IPS DF 4.7 (cell line): Measurements from ENCODE around the gene ACTR10.
"Not testable (repeated sequence)": the region's sequence is repeated elsewhere in the genome, so short reads cannot be mapped to it uniquely, and the experiment has no call there.

Source experiments
- DNase-seq: peaks from one replicate; pipeline ENCODE4 v3.0.0-alpha.2; 2013; ENCODE audit warnings: low spot score; ENCODE audit errors: extremely low read depth

The ACTR10 gene

GRCh38 chr14:58215191-58215914 lies 15.4 kb downstream of the ACTR10 start:
- DNase-seq = no peak

- DNase-seq = no peak
These were observed 16.6 kb downstream of the ACTR10 start for GRCh38 chr14:58216544-58216943.

GRCh38 chr14:58227096-58227819 lies 27.3 kb downstream of the ACTR10 start:
- DNase-seq = no peak

- DNase-seq = no peak
These were observed 38.6 kb downstream of the ACTR10 start for GRCh38 chr14:58238252-58239243.

GRCh38 chr14:58239244-58240195 lies 39.6 kb downstream of the ACTR10 start:
- DNase-seq = no peak

- DNase-seq = no peak
These were observed 44.0 kb downstream of the ACTR10 start for GRCh38 chr14:58243790-58244555.

- peak; percentile 82 for DNase-seq
These were observed 44.8 kb downstream of the ACTR10 start, which contains the start of gene PSMA3 for GRCh38 chr14:58244556-58245387. PSMA3 (plus strand) TSS chr14:58244843; CDS start chr14:58244921, 78 bp downstream.

GRCh38 chr14:58245562-58245961 lies 45.6 kb downstream of the ACTR10 start:
- DNase-seq = no peak

GRCh38 chr14:58249611-58250010 lies 49.7 kb downstream of the ACTR10 start:
- no peak for DNase-seq

GRCh38 chr14:58258156-58258555 lies 58.2 kb downstream of the ACTR10 start:
- no peak for DNase-seq

GRCh38 chr14:58262005-58262404 lies 62.1 kb downstream of the ACTR10 start:
- not testable (repeated sequence) for DNase-seq

GRCh38 chr14:58265401-58265800 lies 65.5 kb downstream of the ACTR10 start:
- DNase-seq = no peak

GRCh38 chr14:58270628-58271027 lies 70.7 kb downstream of the ACTR10 start:
- no peak for DNase-seq

GRCh38 chr14:58272588-58273372 lies 72.8 kb downstream of the ACTR10 start:
- no peak for DNase-seq

- DNase-seq = no peak
These were observed 74.9 kb downstream of the ACTR10 start for GRCh38 chr14:58274881-58275280.

GRCh38 chr14:58275527-58276190 lies 75.7 kb downstream of the ACTR10 start:
- no peak for DNase-seq

- no peak for DNase-seq
These were observed 76.3 kb downstream of the ACTR10 start for GRCh38 chr14:58276208-58276607.
